ENCODE data around the gene RAB6B.

RAB6B gene

DNA sequence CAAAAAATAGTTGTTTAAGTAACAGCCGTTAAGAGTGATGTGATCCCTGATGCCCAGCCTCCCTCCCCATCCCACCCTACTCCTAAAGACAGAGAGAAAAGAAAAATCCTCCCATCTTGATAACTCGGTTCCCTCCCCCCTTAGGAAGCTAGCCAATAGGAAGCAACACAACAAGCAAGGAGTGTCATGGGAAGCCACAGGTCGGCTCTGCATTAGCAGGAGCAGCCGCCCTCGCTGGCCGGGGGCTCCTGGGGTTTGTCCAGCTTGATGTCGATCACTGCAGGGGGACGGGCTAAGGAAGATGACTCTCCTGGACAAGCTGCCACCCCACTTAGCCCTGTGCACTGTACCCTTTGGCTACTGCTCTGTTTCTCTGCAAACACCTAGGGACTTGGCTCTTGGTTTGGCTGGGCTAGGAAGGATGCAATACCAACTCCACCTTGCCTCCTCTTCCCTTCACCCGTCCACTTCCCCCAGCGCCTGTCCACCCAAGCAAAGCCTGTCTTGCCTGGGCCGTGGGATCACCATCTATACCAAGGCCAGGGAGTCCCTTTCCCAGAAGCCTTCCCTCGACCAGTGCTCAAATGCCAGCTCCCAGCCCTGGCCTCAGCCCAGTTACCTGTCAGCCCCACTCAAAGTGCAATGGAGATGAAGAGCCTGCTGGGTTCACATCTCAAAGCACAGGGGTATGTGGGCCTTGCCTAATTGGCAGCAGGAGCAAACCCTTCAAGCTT lies 66.9 kb downstream of the RAB6B start:
- no peak for DNase-seq (ENCODE audit: low read depth)
- TF ChIP-seq, protein P1, sequence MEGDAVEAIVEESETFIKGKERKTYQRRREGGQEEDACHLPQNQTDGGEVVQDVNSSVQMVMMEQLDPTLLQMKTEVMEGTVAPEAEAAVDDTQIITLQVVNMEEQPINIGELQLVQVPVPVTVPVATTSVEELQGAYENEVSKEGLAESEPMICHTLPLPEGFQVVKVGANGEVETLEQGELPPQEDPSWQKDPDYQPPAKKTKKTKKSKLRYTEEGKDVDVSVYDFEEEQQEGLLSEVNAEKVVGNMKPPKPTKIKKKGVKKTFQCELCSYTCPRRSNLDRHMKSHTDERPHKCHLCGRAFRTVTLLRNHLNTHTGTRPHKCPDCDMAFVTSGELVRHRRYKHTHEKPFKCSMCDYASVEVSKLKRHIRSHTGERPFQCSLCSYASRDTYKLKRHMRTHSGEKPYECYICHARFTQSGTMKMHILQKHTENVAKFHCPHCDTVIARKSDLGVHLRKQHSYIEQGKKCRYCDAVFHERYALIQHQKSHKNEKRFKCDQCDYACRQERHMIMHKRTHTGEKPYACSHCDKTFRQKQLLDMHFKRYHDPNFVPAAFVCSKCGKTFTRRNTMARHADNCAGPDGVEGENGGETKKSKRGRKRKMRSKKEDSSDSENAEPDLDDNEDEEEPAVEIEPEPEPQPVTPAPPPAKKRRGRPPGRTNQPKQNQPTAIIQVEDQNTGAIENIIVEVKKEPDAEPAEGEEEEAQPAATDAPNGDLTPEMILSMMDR (IDR thresholded peaks at IDR 0.05; ENCODE audit: low read depth, low read length, missing control alignments): no peak
- no peak overlapping the region for H3K4me3 ChIP-seq (ENCODE audit: low read depth, low read length)

DNA sequence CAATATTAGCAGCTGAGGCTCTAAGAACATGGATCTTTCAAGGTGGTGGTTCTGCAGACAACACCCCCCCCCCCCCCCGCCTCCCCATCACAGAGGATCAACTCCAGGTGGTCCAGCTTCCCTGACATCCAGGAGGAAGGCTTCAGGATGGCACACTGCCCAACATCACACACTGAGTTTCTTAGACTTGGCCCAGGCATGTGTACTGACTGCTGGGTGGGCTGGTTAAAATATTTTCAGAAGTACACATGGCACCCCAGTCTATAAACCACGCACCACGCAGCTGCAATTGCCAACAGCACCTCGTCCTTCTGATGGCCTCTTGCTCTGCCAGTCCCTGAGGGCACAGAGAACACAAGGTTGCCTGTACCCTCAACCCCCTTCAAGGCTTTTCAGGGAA lies 68.0 kb downstream of the RAB6B start:
- no peak for DNase-seq (ENCODE audit: low read depth)
- TF ChIP-seq, protein P1 (IDR thresholded peaks at IDR 0.05; ENCODE audit: low read depth, low read length, missing control alignments): no peak
- H3K4me3 ChIP-seq (ENCODE audit: low read depth, low read length): no peak overlapping the region

DNA sequence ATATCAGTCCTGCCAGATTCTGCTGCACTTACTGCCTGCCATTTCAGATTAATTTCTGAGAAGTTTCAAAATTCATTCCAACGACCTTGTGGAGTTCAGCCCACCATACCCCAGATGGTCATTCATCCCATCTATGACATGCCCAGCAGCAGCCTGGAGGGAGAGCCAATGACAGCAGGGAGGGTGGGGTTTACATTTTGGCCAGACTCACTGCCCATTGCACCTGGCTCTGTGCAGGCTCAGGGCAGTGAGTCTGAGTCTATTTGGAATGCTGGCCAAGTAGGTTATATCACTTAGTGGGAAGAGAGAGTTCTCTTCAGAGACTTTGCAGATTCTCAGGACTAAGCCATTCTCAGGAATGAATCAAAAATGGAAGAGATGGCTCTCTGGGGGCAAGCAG lies 68.5 kb downstream of the RAB6B start:
- TF ChIP-seq, protein P1 (IDR thresholded peaks at IDR 0.05; ENCODE audit: low read depth, low read length, missing control alignments): no peak
- no peak overlapping the region for H3K4me3 ChIP-seq (ENCODE audit: low read depth, low read length)
- DNase-seq (ENCODE audit: low read depth): no peak

DNA sequence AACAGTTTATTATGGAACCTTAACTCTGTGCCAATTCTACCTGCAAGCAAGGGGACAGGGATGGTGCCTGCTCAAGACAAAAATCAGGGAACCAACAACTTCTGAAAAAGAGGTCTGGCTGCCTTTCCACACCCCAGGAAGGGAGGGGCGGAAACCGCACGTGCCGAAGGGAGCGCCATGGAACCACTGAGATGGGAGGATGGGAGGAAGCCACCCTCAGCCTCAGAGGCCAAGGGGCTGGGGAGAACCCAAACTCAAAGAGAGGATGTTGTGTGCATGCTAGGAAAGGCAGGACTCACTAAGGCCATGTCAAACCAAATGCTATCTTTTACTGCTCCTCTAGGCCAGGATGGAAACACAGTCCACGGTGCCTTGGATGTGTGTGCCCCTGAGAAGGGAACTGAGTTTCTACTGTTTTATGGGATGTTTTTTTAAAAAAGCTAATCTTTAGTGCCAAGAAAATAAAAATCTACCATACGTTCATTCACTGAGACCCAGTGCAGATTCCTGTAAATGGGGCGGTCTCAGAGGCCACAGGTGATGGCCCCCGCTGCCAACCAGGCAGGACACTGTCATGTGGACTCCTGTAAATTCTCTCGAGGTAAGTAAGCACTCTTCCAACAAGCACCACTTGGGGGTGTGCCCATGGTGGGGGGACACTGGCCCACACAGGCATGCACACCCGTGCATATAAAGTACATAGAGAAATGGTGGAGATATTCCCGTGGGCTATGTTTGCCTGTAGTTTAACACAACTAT lies 69.5 kb downstream of the RAB6B start:
- no peak for DNase-seq (ENCODE audit: low read depth)
- no peak overlapping the region for H3K4me3 ChIP-seq (ENCODE audit: low read depth, low read length)
- TF ChIP-seq, protein P1 (IDR thresholded peaks at IDR 0.05; ENCODE audit: low read depth, low read length, missing control alignments): no peak

DNA sequence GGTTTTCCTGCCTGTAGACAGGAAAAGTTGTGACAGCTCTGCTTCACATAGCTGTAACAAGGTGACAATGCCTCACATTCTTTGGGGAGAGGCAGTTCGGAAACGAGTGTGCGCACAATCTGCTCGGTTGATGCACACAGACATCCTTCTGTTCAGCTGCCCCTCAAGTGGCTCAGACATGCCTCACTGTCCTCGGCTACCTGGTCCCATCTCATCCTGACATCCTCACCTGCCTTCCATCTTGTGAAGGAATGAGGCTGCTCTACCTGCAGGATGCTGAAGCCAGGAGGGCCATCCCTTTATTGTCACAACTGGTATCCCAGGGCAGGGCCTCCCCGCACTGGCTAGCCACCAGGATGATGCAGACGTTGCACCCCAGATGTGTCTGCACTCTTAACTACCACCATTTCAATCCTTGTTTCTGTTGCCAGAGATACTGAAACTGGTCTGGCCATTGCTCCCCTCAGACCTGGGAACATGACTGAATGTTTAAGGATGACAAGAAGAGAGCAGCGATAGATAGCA lies 70.7 kb downstream of the RAB6B start:
- no peak overlapping the region for H3K4me3 ChIP-seq (ENCODE audit: low read depth, low read length)
- TF ChIP-seq, protein P1 (IDR thresholded peaks at IDR 0.05; ENCODE audit: low read depth, low read length, missing control alignments): no peak
- no peak for DNase-seq (ENCODE audit: low read depth)

DNA sequence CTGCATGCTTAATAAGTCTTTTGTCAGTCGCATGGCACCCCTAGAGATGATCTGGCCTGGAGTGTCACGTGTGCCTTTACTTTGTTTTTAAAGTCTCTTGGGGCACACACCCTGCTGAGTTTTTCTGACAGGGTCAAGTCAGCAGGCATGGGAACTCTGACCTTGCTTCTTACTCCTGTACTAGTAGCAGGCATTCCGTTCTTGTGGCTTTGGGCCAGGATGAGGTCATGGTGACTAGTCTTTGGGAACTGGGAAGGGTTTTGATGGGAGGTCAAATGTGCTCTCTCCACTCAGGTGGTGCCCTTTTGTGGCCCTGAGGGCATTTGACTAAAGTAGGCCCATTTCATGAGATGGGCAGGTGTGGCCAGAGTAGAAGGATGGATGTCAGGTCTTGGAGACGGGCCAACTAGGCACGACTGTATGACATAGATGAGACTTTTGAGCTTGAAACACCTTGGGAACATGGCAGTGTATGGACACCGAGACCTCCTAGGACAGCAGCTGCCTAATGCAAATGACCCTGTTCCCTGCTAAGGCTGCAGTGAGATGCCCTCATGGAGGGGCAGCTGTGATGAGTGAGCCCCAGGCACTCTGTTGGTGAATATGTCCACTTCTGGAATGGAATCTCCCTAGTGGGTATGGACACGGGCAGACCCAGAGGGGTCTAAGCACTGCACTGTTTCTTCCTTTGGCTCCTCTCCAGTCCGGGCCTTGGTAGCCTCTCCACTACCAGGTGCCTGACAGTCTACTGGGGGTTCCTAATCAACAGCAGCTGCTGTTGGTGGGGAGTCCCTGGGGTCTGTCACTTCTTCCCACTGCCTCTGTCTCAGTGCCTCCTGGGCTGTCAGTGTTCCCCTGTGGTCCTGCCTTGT lies 73.7 kb downstream of the RAB6B start:
- no peak for DNase-seq (ENCODE audit: low read depth)
- no peak overlapping the region for H3K4me3 ChIP-seq (ENCODE audit: low read depth, low read length)
- TF ChIP-seq, protein P1 (IDR thresholded peaks at IDR 0.05; ENCODE audit: low read depth, low read length, missing control alignments): peak; percentile 31
